GM20000 (cell line): ENCODE measurements around the gene NELL1.
"Not testable (repeated sequence)": the region's sequence is repeated elsewhere in the genome, so short reads cannot be mapped to it uniquely, and the experiment has no call there.

Experiments
- DNase-seq: peaks from one replicate; pipeline ENCODE4 v3.0.0; 2012; ENCODE audit warnings: low spot score
- TF ChIP-seq, protein P1 (sequence below): IDR thresholded peaks from 2 replicates; pipeline ENCODE4 v1.5.1; 2012; ENCODE audit warnings: mild to moderate bottlenecking, control low read depth; ENCODE audit errors: extremely low read depth, missing control alignments

NELL1 gene

GRCh38 chr11:20861322-20861721, 191.9 kb downstream of the NELL1 start:
- no peak for DNase-seq
- TF ChIP-seq, protein P1, sequence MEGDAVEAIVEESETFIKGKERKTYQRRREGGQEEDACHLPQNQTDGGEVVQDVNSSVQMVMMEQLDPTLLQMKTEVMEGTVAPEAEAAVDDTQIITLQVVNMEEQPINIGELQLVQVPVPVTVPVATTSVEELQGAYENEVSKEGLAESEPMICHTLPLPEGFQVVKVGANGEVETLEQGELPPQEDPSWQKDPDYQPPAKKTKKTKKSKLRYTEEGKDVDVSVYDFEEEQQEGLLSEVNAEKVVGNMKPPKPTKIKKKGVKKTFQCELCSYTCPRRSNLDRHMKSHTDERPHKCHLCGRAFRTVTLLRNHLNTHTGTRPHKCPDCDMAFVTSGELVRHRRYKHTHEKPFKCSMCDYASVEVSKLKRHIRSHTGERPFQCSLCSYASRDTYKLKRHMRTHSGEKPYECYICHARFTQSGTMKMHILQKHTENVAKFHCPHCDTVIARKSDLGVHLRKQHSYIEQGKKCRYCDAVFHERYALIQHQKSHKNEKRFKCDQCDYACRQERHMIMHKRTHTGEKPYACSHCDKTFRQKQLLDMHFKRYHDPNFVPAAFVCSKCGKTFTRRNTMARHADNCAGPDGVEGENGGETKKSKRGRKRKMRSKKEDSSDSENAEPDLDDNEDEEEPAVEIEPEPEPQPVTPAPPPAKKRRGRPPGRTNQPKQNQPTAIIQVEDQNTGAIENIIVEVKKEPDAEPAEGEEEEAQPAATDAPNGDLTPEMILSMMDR, result no peak

- not testable (repeated sequence) for DNase-seq
Observed at GRCh38 chr11:20862263-20862662, 192.9 kb downstream of the NELL1 start.

GRCh38 chr11:20864628-20865027, 195.2 kb downstream of the NELL1 start:
- no peak for DNase-seq
- TF ChIP-seq, protein P1, result no peak

GRCh38 chr11:20865161-20865560, 195.8 kb downstream of the NELL1 start:
- no peak for DNase-seq

GRCh38 chr11:20869123-20869522, 199.7 kb downstream of the NELL1 start:
- DNase-seq, result no peak
- TF ChIP-seq, protein P1, result no peak

More at GRCh38 chr11:20865161-20865560, 195.8 kb downstream of the NELL1 start:
- TF ChIP-seq, protein P1, result no peak

DNA sequence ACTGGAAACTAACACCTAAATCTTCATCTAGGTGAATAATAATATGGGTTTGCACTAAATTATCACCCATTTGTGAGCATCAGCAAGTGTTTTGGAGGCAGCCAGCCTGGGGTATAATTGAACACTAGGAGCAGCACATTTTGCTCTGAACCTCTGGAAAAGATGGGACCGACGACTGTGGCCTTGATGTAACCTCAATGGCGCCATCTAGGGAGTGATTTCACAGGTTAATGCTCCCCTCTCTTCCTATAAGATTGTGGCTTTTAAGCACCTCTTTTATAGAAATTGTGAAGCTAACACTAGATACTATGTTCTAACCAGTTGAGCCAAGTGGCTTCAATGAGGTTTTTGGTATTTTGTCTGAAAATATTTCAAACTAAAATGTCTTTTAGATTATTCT, 203.7 kb downstream of the NELL1 start:
- DNase-seq, result peak; percentile 27
- TF ChIP-seq, protein P1, result peak; percentile 39

DNA sequence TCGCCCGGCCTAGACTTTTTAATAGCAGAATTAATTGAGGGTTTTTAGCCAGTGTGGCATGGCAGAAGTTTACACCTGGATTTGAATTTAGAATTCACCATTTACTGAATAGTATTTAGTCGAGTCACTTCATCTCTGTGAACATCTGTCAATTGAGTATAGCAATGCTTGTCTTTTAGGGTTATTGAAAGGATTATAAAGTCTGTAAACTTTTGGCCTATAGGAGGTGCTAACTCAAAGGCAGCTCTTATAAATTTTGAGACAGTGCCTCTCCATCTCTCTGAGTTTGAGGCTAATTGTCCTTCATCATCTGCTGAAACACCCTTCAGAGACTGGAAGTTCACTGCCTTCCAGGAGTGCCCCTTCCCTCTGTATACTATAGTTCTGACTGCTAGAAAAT, 205.0 kb downstream of the NELL1 start:
- DNase-seq, result no peak
- TF ChIP-seq, protein P1, result no peak

DNA sequence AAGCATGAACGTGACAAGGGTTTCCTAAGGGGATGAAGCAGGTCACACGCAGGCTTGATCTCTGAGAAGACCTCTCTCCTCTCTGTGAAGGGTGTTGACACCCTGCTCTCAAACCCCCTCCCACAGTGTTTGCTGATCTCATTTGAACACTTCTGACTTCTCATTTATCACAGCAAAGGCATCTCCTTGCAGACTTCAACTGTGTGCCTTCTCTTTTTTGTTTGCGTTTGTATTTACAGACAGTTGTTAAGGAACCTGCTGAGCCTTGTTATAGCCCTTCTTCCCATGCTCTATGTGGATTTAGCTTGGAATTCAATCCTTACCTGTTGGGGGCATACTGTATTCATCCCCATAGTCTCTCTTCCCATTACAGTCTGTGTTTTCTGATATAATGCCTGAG, 206.5 kb downstream of the NELL1 start:
- TF ChIP-seq, protein P1, result no peak
- no peak for DNase-seq
